WTC11 (cell line): ENCODE data around the gene ZNF407. TPM values are rescaled to one million over a fixed set of nuclear protein-coding genes. Genes with fewer than 3 reads are reported as not detected.

Source experiments
- ATAC-seq: fragments of 200-7000 bp; cut with Tn5 transposase; 2 replicates; pipeline ENCODE4 v1.10.0; 2021; ENCODE audit warnings: mild to moderate bottlenecking, moderate library complexity
- CTCF ChIA-PET: fragments of 300-600 bp; sonication (Branson Sonifier 250); formaldehyde crosslinking; loops from one replicate; lab custom pipeline; 2021; ENCODE audit warnings: antibody characterized with exemption; lab: Charles Lee
- POLR2A ChIA-PET: fragments of 350-600 bp; sonication (Branson Sonifier 250); formaldehyde crosslinking; loops from one replicate; lab custom pipeline; 2021; ENCODE audit warnings: antibody characterized with exemption; lab: Charles Lee
- DNase-seq: peaks from one replicate; pipeline ENCODE4 v3.0.0; 2021; ENCODE audit warnings: low spot score
- H3K27ac Mint-ChIP-seq: 2 replicates; pipeline ENCODE4 v1.8.0; 2021; ENCODE audit warnings: mixed read lengths
- H3K27me3 Mint-ChIP-seq: 2 replicates; pipeline ENCODE4 v1.8.0; 2021; ENCODE audit warnings: low read depth, mild to moderate bottlenecking, moderate library complexity, mixed read lengths
- H3K36me3 Mint-ChIP-seq: 2 replicates; pipeline ENCODE4 v1.8.0; 2021; ENCODE audit warnings: mixed read lengths
- H3K4me1 Mint-ChIP-seq: 2 replicates; pipeline ENCODE4 v1.8.0; 2022; ENCODE audit warnings: mixed read lengths
- H3K4me3 Mint-ChIP-seq: 2 replicates; pipeline ENCODE4 v1.8.0; 2021; ENCODE audit warnings: mild to moderate bottlenecking, moderate library complexity, mixed read lengths
- H3K9me3 Mint-ChIP-seq: 2 replicates; pipeline ENCODE4 v1.8.0; 2021; ENCODE audit warnings: mixed read lengths
- ATF1 ChIP-seq: sonication (generic); formaldehyde crosslinking; IDR thresholded peaks from 2 replicates; pipeline ENCODE4 v1.8.1; 2023; ENCODE audit warnings: mild to moderate bottlenecking, moderate library complexity, missing genetic modification reagents
- ATF2 ChIP-seq: sonication (generic); formaldehyde crosslinking; IDR thresholded peaks from 2 replicates; pipeline ENCODE4 v1.8.1; 2022; ENCODE audit warnings: low read depth, missing genetic modification reagents, borderline replicate concordance
- CBFB ChIP-seq: sonication (generic); formaldehyde crosslinking; IDR thresholded peaks from 2 replicates; pipeline ENCODE4 v1.8.1; 2022; ENCODE audit warnings: mild to moderate bottlenecking, low read depth, missing genetic modification reagents
- CREB1 ChIP-seq: sonication (generic); formaldehyde crosslinking; IDR thresholded peaks from 2 replicates; pipeline ENCODE4 v1.8.0; 2023; ENCODE audit warnings: mild to moderate bottlenecking, missing genetic modification reagents
- ELF4 ChIP-seq: sonication (generic); formaldehyde crosslinking; IDR thresholded peaks from 2 replicates; pipeline ENCODE4 v1.8.1; 2022; ENCODE audit warnings: low read depth, mild to moderate bottlenecking, moderate library complexity, missing genetic modification reagents
- ESRRA ChIP-seq: sonication (generic); formaldehyde crosslinking; IDR thresholded peaks from 2 replicates; pipeline ENCODE4 v1.8.1; 2022; ENCODE audit warnings: mild to moderate bottlenecking, missing genetic modification reagents, borderline replicate concordance
- ETV6 ChIP-seq: sonication (generic); formaldehyde crosslinking; IDR thresholded peaks from 2 replicates; pipeline ENCODE4 v1.8.1; 2022; ENCODE audit warnings: mild to moderate bottlenecking, missing genetic modification reagents
- FOXP1 ChIP-seq: sonication (generic); formaldehyde crosslinking; IDR thresholded peaks from 2 replicates; pipeline ENCODE4 v1.8.0; 2022; ENCODE audit warnings: missing genetic modification reagents, mild to moderate bottlenecking, moderate library complexity, borderline replicate concordance
- MYBL2 ChIP-seq: sonication (generic); formaldehyde crosslinking; IDR thresholded peaks from 2 replicates; pipeline ENCODE4 v1.8.1; 2023; ENCODE audit warnings: mild to moderate bottlenecking, moderate library complexity, missing genetic modification reagents
- NFE2L1 ChIP-seq: sonication (generic); formaldehyde crosslinking; IDR thresholded peaks from 2 replicates; pipeline ENCODE4 v1.8.1; 2023; ENCODE audit warnings: missing genetic modification reagents
- NR3C1 ChIP-seq: sonication (generic); formaldehyde crosslinking; conservative IDR thresholded peaks from 2 replicates; pipeline ENCODE4 v1.8.1; 2023; ENCODE audit warnings: low read depth, mild to moderate bottlenecking, missing genetic modification reagents
- PRRX2 ChIP-seq: fragments of 250-450 bp; sonication (Bioruptor Pico); IDR thresholded peaks from 2 replicates; pipeline ENCODE4 v1.8.0; 2021; ENCODE audit warnings: mild to moderate bottlenecking
- SMAD3 ChIP-seq: sonication (generic); formaldehyde crosslinking; IDR thresholded peaks from 2 replicates; pipeline ENCODE4 v1.8.0; 2022; ENCODE audit warnings: missing genetic modification reagents, mild to moderate bottlenecking, borderline replicate concordance
- STAT6 ChIP-seq: sonication (generic); formaldehyde crosslinking; conservative IDR thresholded peaks from 2 replicates; pipeline ENCODE4 v1.8.1; 2023; ENCODE audit warnings: mild to moderate bottlenecking, low read depth, missing genetic modification reagents, moderate library complexity
- ZNF138 ChIP-seq: sonication (generic); formaldehyde crosslinking; conservative IDR thresholded peaks from 2 replicates; pipeline ENCODE4 v1.8.1; 2022; ENCODE audit warnings: mild to moderate bottlenecking, moderate library complexity, missing genetic modification reagents
- ZNF219 ChIP-seq: sonication (generic); formaldehyde crosslinking; IDR thresholded peaks from 2 replicates; pipeline ENCODE4 v1.8.0; 2023; ENCODE audit warnings: missing genetic modification reagents, mild to moderate bottlenecking, borderline replicate concordance
- ZNF263 ChIP-seq: sonication (generic); formaldehyde crosslinking; IDR thresholded peaks from 2 replicates; pipeline ENCODE4 v1.8.1; 2022; ENCODE audit warnings: low read depth, mild to moderate bottlenecking, moderate library complexity, missing genetic modification reagents
- total RNA-seq: library from RNA; stranded (reverse); gene quantifications from 3 replicates; pipeline ENCODE4 v1.2.3, GENCODE V29; 2021
- TF ChIP-seq, protein P1 (sequence below): sonication (generic); formaldehyde crosslinking; IDR thresholded peaks from 2 replicates; pipeline ENCODE4 v1.8.0; 2022; ENCODE audit warnings: mild to moderate bottlenecking, missing genetic modification reagents
- TF ChIP-seq, protein P2 (sequence below): sonication (generic); formaldehyde crosslinking; IDR thresholded peaks from 2 replicates; pipeline ENCODE4 v1.8.0; 2023; ENCODE audit warnings: mild to moderate bottlenecking, missing genetic modification reagents
- TF ChIP-seq, protein P3 (sequence below): sonication (generic); formaldehyde crosslinking; IDR thresholded peaks from 2 replicates; pipeline ENCODE4 v1.8.0; 2023; ENCODE audit warnings: missing genetic modification reagents, mild to moderate bottlenecking, borderline replicate concordance

The ZNF407 gene
- total RNA-seq, 1 experiment from 2014 or later: 6.5 TPM

- Mint-ChIP-seq H3K9me3 (no peaks in the 10 kb centered on the region), H3K27ac (no peak overlapping the region), H3K36me3 (no peaks in the 10 kb centered on the region), H3K4me3 (no peak overlapping the region), H3K4me1 (peaks cover 3% of the 10 kb centered on the region), H3K27me3 (no peaks in the 10 kb centered on the region)
- CTCF ChIA-PET: no interaction called here
- TF ChIP-seq ZNF263 (CRISPR knock-in tag): peak; percentile 52; the same call in 1 of the 2 replicates
- no peak for TF ChIP-seq MYBL2 (CRISPR knock-in tag)
- DNase-seq (no peak), ATAC-seq (no peak)
- POLR2A ChIA-PET: no interaction called here
Observed at GRCh38 chr18:75109819-75110218, 512.1 kb downstream of the ZNF407 start.

- no peaks in the 10 kb centered on the region for H3K36me3 Mint-ChIP-seq
- ATAC-seq (no peak), DNase-seq (no peak)
- peaks cover 3% of the 10 kb centered on the region for H3K4me1 Mint-ChIP-seq
- no peak overlapping the region for H3K27ac Mint-ChIP-seq
- H3K9me3 Mint-ChIP-seq: no peaks in the 10 kb centered on the region
- TF ChIP-seq STAT6 (no peak), NFE2L1 (CRISPR knock-in tag) (no peak), ATF1 (CRISPR knock-in tag) (no peak), CREB1 (CRISPR knock-in tag) (no peak), NR3C1 (CRISPR knock-in tag) (no peak), ZNF219 (CRISPR knock-in tag) (no peak), FOXP1 (CRISPR knock-in tag) (no peak), CBFB (CRISPR knock-in tag) (no peak), SMAD3 (CRISPR knock-in tag) (no peak), ESRRA (CRISPR knock-in tag) (no peak), ETV6 (CRISPR knock-in tag) (no peak), PRRX2 (CRISPR knock-in tag) (no peak), ATF2 (CRISPR knock-in tag) (no peak), ELF4 (CRISPR knock-in tag) (no peak), ZNF138 (CRISPR knock-in tag) (no peak)
- TF ChIP-seq, protein P1, sequence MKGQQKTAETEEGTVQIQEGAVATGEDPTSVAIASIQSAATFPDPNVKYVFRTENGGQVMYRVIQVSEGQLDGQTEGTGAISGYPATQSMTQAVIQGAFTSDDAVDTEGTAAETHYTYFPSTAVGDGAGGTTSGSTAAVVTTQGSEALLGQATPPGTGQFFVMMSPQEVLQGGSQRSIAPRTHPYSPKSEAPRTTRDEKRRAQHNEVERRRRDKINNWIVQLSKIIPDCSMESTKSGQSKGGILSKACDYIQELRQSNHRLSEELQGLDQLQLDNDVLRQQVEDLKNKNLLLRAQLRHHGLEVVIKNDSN (CRISPR knock-in tag): no peak
- TF ChIP-seq, protein P2, sequence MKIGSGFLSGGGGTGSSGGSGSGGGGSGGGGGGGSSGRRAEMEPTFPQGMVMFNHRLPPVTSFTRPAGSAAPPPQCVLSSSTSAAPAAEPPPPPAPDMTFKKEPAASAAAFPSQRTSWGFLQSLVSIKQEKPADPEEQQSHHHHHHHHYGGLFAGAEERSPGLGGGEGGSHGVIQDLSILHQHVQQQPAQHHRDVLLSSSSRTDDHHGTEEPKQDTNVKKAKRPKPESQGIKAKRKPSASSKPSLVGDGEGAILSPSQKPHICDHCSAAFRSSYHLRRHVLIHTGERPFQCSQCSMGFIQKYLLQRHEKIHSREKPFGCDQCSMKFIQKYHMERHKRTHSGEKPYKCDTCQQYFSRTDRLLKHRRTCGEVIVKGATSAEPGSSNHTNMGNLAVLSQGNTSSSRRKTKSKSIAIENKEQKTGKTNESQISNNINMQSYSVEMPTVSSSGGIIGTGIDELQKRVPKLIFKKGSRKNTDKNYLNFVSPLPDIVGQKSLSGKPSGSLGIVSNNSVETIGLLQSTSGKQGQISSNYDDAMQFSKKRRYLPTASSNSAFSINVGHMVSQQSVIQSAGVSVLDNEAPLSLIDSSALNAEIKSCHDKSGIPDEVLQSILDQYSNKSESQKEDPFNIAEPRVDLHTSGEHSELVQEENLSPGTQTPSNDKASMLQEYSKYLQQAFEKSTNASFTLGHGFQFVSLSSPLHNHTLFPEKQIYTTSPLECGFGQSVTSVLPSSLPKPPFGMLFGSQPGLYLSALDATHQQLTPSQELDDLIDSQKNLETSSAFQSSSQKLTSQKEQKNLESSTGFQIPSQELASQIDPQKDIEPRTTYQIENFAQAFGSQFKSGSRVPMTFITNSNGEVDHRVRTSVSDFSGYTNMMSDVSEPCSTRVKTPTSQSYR (CRISPR knock-in tag): no peak
- TF ChIP-seq, protein P3, sequence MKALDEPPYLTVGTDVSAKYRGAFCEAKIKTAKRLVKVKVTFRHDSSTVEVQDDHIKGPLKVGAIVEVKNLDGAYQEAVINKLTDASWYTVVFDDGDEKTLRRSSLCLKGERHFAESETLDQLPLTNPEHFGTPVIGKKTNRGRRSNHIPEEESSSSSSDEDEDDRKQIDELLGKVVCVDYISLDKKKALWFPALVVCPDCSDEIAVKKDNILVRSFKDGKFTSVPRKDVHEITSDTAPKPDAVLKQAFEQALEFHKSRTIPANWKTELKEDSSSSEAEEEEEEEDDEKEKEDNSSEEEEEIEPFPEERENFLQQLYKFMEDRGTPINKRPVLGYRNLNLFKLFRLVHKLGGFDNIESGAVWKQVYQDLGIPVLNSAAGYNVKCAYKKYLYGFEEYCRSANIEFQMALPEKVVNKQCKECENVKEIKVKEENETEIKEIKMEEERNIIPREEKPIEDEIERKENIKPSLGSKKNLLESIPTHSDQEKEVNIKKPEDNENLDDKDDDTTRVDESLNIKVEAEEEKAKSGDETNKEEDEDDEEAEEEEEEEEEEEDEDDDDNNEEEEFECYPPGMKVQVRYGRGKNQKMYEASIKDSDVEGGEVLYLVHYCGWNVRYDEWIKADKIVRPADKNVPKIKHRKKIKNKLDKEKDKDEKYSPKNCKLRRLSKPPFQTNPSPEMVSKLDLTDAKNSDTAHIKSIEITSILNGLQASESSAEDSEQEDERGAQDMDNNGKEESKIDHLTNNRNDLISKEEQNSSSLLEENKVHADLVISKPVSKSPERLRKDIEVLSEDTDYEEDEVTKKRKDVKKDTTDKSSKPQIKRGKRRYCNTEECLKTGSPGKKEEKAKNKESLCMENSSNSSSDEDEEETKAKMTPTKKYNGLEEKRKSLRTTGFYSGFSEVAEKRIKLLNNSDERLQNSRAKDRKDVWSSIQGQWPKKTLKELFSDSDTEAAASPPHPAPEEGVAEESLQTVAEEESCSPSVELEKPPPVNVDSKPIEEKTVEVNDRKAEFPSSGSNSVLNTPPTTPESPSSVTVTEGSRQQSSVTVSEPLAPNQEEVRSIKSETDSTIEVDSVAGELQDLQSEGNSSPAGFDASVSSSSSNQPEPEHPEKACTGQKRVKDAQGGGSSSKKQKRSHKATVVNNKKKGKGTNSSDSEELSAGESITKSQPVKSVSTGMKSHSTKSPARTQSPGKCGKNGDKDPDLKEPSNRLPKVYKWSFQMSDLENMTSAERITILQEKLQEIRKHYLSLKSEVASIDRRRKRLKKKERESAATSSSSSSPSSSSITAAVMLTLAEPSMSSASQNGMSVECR (CRISPR knock-in tag): no peak
- H3K27me3 Mint-ChIP-seq: no peaks in the 10 kb centered on the region
- POLR2A ChIA-PET: no interaction called here
- no peak overlapping the region for H3K4me3 Mint-ChIP-seq
- CTCF ChIA-PET: no interaction called here
Observed at GRCh38 chr18:75110311-75110710, 512.6 kb downstream of the ZNF407 start.
